RWPE2 (cell line): Measurements from ENCODE around the gene MRM1.

Experiments
- ATAC-seq: fragments of 200-7000 bp; cut with Tn5 transposase; 3 replicates; pipeline ENCODE4 v1.9.1; 2021; ENCODE audit warnings: low read depth
- DNase-seq: peaks from one replicate; pipeline ENCODE4 v3.0.0-alpha.2; 2020; ENCODE audit warnings: low spot score
- H3K27ac ChIP-seq: fragments of 450-650 bp; 2 replicates; pipeline ENCODE4 v1.5.1; 2017; ENCODE audit warnings: mild to moderate bottlenecking; ENCODE audit not compliant: poor library complexity, severe bottlenecking
- H3K27me3 ChIP-seq: fragments of 250-450 bp; sonication (Bioruptor Pico); 2 replicates; pipeline ENCODE4 v1.5.1; 2021; ENCODE audit warnings: mild to moderate bottlenecking, moderate library complexity; ENCODE audit not compliant: insufficient read depth, poor library complexity, severe bottlenecking
- H3K36me3 ChIP-seq: fragments of 250-450 bp; sonication (Bioruptor Pico); 2 replicates; pipeline ENCODE4 v1.5.1; 2020; ENCODE audit warnings: low read depth, mild to moderate bottlenecking, moderate library complexity
- H3K4me1 ChIP-seq: fragments of 250-450 bp; sonication (Bioruptor Pico); 2 replicates; pipeline ENCODE4 v1.5.1; 2021; ENCODE audit warnings: mild to moderate bottlenecking, moderate library complexity; ENCODE audit not compliant: insufficient read depth, poor library complexity, severe bottlenecking
- H3K4me3 ChIP-seq: fragments of 250-450 bp; sonication (Bioruptor Pico); 2 replicates; pipeline ENCODE4 v1.5.1; 2021; ENCODE audit warnings: mild to moderate bottlenecking, moderate library complexity; ENCODE audit not compliant: severe bottlenecking
- H3K9me3 ChIP-seq: fragments of 250-450 bp; sonication (Bioruptor Pico); 2 replicates; pipeline ENCODE4 v1.5.1; 2021; ENCODE audit warnings: mild to moderate bottlenecking, moderate library complexity; ENCODE audit not compliant: severe bottlenecking
- TF ChIP-seq, protein P1 (sequence below): fragments of 450-650 bp; IDR thresholded peaks from one replicate; pipeline ENCODE4 v1.5.1; 2017; ENCODE audit warnings: mild to moderate bottlenecking, moderate library complexity; ENCODE audit not compliant: poor library complexity, severe bottlenecking

The MRM1 gene

DNA sequence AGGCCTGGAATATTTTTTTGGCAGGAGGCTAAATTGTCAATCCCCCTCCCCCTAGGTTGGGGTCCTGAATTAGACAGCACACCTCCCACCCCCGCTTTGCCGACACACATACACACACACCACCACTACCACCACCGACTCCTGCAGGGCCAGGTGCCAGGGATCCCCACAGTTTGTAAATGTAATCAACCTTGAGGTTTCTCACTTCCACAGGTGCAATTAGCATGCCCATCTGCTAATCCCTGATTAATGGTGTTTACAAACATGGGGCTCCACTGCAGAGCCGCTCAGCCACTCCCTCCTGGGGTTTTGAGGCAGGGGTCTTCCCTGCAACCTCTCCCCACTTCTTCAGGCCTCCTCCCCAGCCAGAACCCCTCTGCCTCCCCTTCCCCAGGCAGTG is 11.8 kb downstream of the MRM1 start:
- Histone ChIP-seq H3K9me3 (no peaks in the 10 kb centered on the region), H3K27ac (no peak overlapping the region), H3K27me3 (no peaks in the 10 kb centered on the region), H3K4me3 (no peak overlapping the region), H3K36me3 (no peaks in the 10 kb centered on the region), H3K4me1 (peaks cover 10% of the 10 kb centered on the region)
- ATAC-seq (no peak), DNase-seq (no peak)
- TF ChIP-seq, protein P1, sequence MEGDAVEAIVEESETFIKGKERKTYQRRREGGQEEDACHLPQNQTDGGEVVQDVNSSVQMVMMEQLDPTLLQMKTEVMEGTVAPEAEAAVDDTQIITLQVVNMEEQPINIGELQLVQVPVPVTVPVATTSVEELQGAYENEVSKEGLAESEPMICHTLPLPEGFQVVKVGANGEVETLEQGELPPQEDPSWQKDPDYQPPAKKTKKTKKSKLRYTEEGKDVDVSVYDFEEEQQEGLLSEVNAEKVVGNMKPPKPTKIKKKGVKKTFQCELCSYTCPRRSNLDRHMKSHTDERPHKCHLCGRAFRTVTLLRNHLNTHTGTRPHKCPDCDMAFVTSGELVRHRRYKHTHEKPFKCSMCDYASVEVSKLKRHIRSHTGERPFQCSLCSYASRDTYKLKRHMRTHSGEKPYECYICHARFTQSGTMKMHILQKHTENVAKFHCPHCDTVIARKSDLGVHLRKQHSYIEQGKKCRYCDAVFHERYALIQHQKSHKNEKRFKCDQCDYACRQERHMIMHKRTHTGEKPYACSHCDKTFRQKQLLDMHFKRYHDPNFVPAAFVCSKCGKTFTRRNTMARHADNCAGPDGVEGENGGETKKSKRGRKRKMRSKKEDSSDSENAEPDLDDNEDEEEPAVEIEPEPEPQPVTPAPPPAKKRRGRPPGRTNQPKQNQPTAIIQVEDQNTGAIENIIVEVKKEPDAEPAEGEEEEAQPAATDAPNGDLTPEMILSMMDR, result no peak

DNA sequence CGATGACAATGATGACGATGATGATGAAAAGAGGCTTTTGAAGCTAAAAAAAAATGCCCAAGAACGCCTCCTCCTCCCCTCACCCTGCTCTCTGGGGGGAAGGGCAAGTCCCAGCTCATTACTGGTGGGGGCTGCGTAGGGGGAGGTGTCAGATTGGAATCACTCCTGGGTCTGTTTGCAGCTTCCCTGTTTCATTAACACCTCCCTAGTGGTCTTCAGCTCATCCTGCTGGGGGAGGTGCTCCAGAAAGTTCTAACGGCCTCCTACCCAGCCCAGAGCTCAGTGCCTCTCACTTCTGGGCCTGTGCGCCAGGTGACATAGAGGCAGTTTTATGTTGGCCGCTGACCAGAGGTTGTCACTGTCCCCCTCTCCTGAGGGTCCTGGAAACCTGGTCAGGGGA is 12.7 kb downstream of the MRM1 start:
- Histone ChIP-seq H3K4me3 (no peak overlapping the region), H3K27me3 (no peaks in the 10 kb centered on the region), H3K4me1 (peaks cover 10% of the 10 kb centered on the region), H3K36me3 (no peaks in the 10 kb centered on the region), H3K27ac (no peak overlapping the region), H3K9me3 (no peaks in the 10 kb centered on the region)
- TF ChIP-seq, protein P1, result no peak
- DNase-seq (no peak), ATAC-seq (no peak)

DNA sequence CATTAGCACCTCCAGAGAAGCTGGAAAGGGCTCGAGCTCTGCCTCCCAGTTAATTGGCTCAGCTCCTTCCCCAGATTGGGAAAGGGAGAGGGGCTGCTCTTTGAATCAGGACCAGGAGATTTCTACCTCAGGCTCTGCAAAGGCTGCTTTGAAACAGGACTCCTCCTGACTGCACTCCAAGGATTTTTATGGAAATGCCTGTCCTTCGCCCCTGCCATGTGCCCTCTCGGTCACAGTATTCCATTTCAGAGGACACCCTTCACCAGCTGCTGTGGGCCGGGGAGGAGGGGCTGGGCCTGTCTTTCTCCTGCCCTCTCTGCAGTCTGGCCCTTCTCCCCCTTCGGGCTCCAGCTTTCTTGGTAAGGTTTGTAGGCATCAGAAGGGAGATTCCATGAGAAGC is 13.6 kb downstream of the MRM1 start:
- Histone ChIP-seq H3K9me3 (no peaks in the 10 kb centered on the region), H3K4me3 (no peak overlapping the region), H3K36me3 (no peaks in the 10 kb centered on the region), H3K27me3 (no peaks in the 10 kb centered on the region), H3K27ac (no peak overlapping the region), H3K4me1 (peaks cover 10% of the 10 kb centered on the region)
- ATAC-seq, result no peak
- no peak for DNase-seq
- TF ChIP-seq, protein P1, result no peak

DNA sequence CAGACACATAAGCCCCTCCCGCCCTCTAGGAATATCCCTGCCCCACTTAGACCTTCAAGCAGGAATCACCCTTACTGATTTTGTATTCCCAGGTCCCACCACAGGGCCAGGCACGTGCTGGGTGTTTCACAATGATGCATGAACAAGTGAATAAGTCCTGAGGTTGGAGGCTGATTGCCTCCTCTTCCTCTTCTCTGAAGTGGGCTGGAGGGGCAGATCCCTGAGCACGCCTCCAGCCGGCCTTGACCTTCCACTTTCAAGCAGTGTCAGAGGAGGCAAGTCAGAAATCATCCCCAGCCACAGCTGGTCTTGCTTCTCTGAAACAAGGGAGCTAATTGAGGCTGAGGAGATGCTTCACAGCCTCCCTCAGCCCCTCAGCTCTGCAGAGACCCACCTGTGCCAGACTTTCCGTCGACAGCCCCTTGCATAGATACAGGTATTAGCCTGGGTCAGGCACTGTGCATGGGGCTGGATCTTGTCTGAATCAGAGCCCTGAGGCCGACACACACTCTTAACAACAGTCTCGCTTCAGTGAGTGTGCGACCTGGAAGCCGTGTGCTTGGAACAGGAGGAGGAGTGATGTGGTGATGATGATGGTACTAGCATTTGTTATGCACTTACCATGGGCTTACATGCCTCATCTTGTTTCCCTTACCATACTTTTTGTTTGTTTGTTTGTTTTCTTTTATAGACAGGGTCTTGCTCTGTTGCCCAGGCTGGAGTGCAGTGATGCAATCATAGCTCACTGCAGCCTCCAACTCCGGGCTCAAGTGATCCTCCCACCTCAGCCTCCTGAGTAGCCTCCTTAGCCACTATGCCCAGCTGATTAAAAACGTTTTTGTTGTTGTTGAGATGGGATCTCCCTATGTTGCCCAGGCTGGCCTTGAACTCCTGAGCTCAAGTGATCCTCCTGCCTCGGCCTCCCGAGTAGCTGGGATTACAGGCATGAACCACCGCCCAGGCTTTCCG is 15.0 kb downstream of the MRM1 start:
- Histone ChIP-seq H3K36me3 (no peaks in the 10 kb centered on the region), H3K27ac (no peak overlapping the region), H3K27me3 (no peaks in the 10 kb centered on the region), H3K4me3 (no peak overlapping the region), H3K4me1 (peaks cover 8% of the 10 kb centered on the region), H3K9me3 (no peaks in the 10 kb centered on the region)
- TF ChIP-seq, protein P1, result no peak
- no peak for ATAC-seq
- DNase-seq, result no peak

DNA sequence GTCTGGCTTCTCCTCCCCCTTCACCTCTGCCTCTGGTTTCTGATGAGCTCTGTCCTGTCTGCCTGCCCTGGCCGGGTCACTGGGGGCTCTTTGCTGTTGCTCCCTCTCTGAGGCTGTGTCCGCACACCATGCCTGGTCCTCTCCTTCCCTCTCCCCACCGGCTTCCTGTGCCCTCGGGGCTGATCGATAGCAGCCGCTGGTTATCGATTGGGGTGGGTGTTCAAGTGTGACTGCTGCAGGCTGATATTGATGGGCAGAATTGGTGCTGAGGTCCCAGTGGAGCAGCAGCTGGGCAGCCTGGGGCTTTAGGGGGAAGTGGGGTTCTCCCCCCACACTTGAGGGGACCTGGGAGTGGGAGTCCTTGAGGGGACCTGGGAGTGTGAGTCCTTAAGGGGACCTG is 16.4 kb downstream of the MRM1 start:
- H3K27me3 ChIP-seq, result no peaks in the 10 kb centered on the region
- no peak overlapping the region for H3K4me3 ChIP-seq
- no peaks in the 10 kb centered on the region for H3K4me1 ChIP-seq
- TF ChIP-seq, protein P1, result no peak
- no peak overlapping the region for H3K27ac ChIP-seq
- no peak for DNase-seq
- no peaks in the 10 kb centered on the region for H3K9me3 ChIP-seq
- ATAC-seq, result no peak
- no peaks in the 10 kb centered on the region for H3K36me3 ChIP-seq
